Measurements from ENCODE around the gene RBBP8. TPM values are rescaled to one million over a fixed set of nuclear protein-coding genes. Genes with fewer than 3 reads are reported as not detected.

The RBBP8 gene
- total RNA-seq, 2 donors from 2014 or later = 9.7 to 10.2 TPM

- peak; percentile 66 for TF ChIP-seq CTCF (IDR thresholded peaks at IDR 0.05)
- Histone ChIP-seq H3K4me1 (ENCODE audit: control insufficient read depth in 1 of 2, low read depth in 2 of 2) (no peaks in the 10 kb centered on the region), H3K27me3 (replicated peaks; ENCODE audit: insufficient read depth) (no peaks in the 10 kb centered on the region), H3K36me3 (no peaks in the 10 kb centered on the region), H3K9me3 (no peaks in the 10 kb centered on the region), H3K27ac (no peak overlapping the region), H3K4me3 (no peak overlapping the region)
- DNase-seq (ENCODE audit: low spot score) (peak; percentile 41), ATAC-seq (ENCODE audit: insufficient number of reproducible peaks, low FRiP score, low read depth) (no peak)
These were observed 2.9 kb upstream of the RBBP8 start for GRCh38 chr18:22930089-22930713.

- Histone ChIP-seq H3K9me3 (no peaks in the 10 kb centered on the region), H3K27ac (peak overlapping the region; percentile 89 to 93), H3K36me3 (no peaks in the 10 kb centered on the region), H3K4me1 (ENCODE audit: control insufficient read depth in 1 of 2, low read depth in 2 of 2) (no peaks in the 10 kb centered on the region), H3K4me3 (peak overlapping the region; percentile 87), H3K27me3 (replicated peaks; ENCODE audit: insufficient read depth) (no peaks in the 10 kb centered on the region)
- DNase-seq (ENCODE audit: low spot score) (no peak), ATAC-seq (ENCODE audit: insufficient number of reproducible peaks, low FRiP score, low read depth) (peak; percentile 2)
- no peak for TF ChIP-seq CTCF (IDR thresholded peaks at IDR 0.05)
These were observed 283 bp upstream of the RBBP8 start for GRCh38 chr18:22932885-22933205.

- no peak for DNase-seq (ENCODE audit: low spot score)
- Histone ChIP-seq H3K4me1 (ENCODE audit: control insufficient read depth in 1 of 2, low read depth in 2 of 2) (no peaks in the 10 kb centered on the region), H3K27me3 (replicated peaks; ENCODE audit: insufficient read depth) (no peaks in the 10 kb centered on the region), H3K4me3 (peak overlapping the region; percentile 87), H3K36me3 (no peaks in the 10 kb centered on the region), H3K27ac (peak overlapping the region; percentile 89 to 93), H3K9me3 (no peaks in the 10 kb centered on the region)
- ATAC-seq (ENCODE audit: insufficient number of reproducible peaks, low FRiP score, low read depth) = no peak
- no peak for TF ChIP-seq CTCF (IDR thresholded peaks at IDR 0.05)
These were observed 867 bp downstream of the RBBP8 start for GRCh38 chr18:22933966-22934423.

- Histone ChIP-seq H3K27ac (no peak overlapping the region), H3K4me1 (ENCODE audit: control insufficient read depth in 1 of 2, low read depth in 2 of 2) (no peaks in the 10 kb centered on the region), H3K27me3 (replicated peaks; ENCODE audit: insufficient read depth) (no peaks in the 10 kb centered on the region), H3K4me3 (no peak overlapping the region), H3K36me3 (no peaks in the 10 kb centered on the region), H3K9me3 (no peaks in the 10 kb centered on the region)
- no peak for TF ChIP-seq CTCF (IDR thresholded peaks at IDR 0.05)
- DNase-seq (ENCODE audit: low spot score) (no peak), ATAC-seq (ENCODE audit: insufficient number of reproducible peaks, low FRiP score, low read depth) (no peak)
These were observed 1.7 kb downstream of the RBBP8 start for GRCh38 chr18:22934789-22935188.

DNA sequence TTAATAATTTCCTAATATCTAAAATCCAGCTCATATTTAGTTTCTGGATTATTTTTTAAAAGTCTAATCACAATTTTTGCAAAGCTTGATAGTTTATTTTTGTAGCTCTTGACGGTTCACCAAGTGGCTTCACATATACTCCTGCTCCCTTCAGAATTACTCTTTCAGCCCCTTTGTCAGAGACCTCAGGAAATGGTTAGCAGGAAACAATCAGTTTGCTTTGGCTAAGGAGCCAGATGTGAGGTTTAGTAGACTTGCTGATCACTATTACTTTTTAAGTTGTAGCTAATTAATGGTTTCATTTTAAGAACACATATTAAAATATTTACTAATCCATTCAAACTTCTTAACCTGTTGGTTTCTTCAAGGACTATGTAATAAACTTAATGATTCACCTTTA, 2.3 kb downstream of the RBBP8 start:
- DNase-seq (ENCODE audit: low spot score) (no peak), ATAC-seq (ENCODE audit: insufficient number of reproducible peaks, low FRiP score, low read depth) (no peak)
- H3K36me3 ChIP-seq = no peaks in the 10 kb centered on the region
- no peaks in the 10 kb centered on the region for H3K4me1 ChIP-seq (ENCODE audit: control insufficient read depth in 1 of 2, low read depth in 2 of 2)
- H3K4me3 ChIP-seq = no peak overlapping the region
- no peaks in the 10 kb centered on the region for H3K9me3 ChIP-seq
- H3K27ac ChIP-seq = no peak overlapping the region
- no peaks in the 10 kb centered on the region for H3K27me3 ChIP-seq (replicated peaks; ENCODE audit: insufficient read depth)
- TF ChIP-seq CTCF (IDR thresholded peaks at IDR 0.05) = no peak
